K562 (cell line): ENCODE data around the gene RARRES2. TPM values are rescaled to one million over a fixed set of nuclear protein-coding genes. Genes with fewer than 3 reads are reported as not detected.

Experiments used
- CBFB ChIP-seq: sonication (generic); formaldehyde crosslinking; IDR thresholded peaks from 2 replicates; pipeline ENCODE4 v1.4.0; 2020; ENCODE audit warnings: mild to moderate bottlenecking, missing genetic modification reagents
- CREB3 ChIP-seq: fragments of 450-650 bp; conservative IDR thresholded peaks from 2 replicates; pipeline ENCODE4 v1.6.1; 2016; ENCODE audit warnings: missing genetic modification characterization, low read depth, mild to moderate bottlenecking, missing compliant biosample characterization, moderate library complexity
- ETS1 ChIP-seq: conservative IDR thresholded peaks from 2 replicates; pipeline ENCODE4 v1.6.1; 2011; ENCODE audit warnings: low read depth, mild to moderate bottlenecking, low read length; ENCODE audit not compliant: control insufficient read depth
- ETV1 ChIP-seq: fragments of 450-650 bp; conservative IDR thresholded peaks from 2 replicates; pipeline ENCODE4 v1.6.1; 2016; ENCODE audit warnings: missing genetic modification characterization, control low read depth, low read depth, missing compliant biosample characterization
- FUS ChIP-seq: fragments of 200-400 bp; formaldehyde crosslinking; optimal IDR thresholded peaks from 2 replicates; pipeline ENCODE3; 2017; ENCODE audit warnings: low read depth, low read length
- HDAC1 ChIP-seq, 2 experiments: fragments of 450-650 bp; IDR thresholded peaks; 2 replicates each; pipeline ENCODE4 v1.6.1; 2016 to 2017; ENCODE audit warnings: inconsistent platforms in 1 of 2, mild to moderate bottlenecking in 1 of 2, moderate library complexity in 1 of 2
- ILK ChIP-seq: fragments of 450-650 bp; IDR thresholded peaks from 2 replicates; pipeline ENCODE4 v1.6.1; 2016; ENCODE audit warnings: missing genetic modification characterization, low read depth, mild to moderate bottlenecking, missing compliant biosample characterization, moderate library complexity, borderline replicate concordance
- KDM1A ChIP-seq, 2 experiments: fragments of 450-650 bp; IDR thresholded peaks; 2 replicates each; pipeline ENCODE4 v1.6.1; 2016; ENCODE audit warnings: mild to moderate bottlenecking in 2 of 2
- KLF13 ChIP-seq: fragments of 450-650 bp; IDR thresholded peaks from 2 replicates; pipeline ENCODE4 v1.6.1; 2016; ENCODE audit warnings: missing genetic modification characterization, low read depth, mild to moderate bottlenecking, missing compliant biosample characterization, moderate library complexity, borderline replicate concordance
- MAX ChIP-seq: sonication (generic); formaldehyde crosslinking; IDR thresholded peaks from 2 replicates; pipeline ENCODE4 v1.9.0; 2022; ENCODE audit warnings: mild to moderate bottlenecking, missing genetic modification reagents
- MEIS2 ChIP-seq: fragments of 450-650 bp; IDR thresholded peaks from 2 replicates; pipeline ENCODE4 v1.6.1; 2014; ENCODE audit warnings: mild to moderate bottlenecking; ENCODE audit not compliant: partially characterized antibody
- PRDM10 ChIP-seq: fragments of 450-650 bp; IDR thresholded peaks from 2 replicates; pipeline ENCODE4 v1.6.1; 2018; ENCODE audit not compliant: partially characterized antibody
- PRMT5 ChIP-seq: sonication (generic); formaldehyde crosslinking; IDR thresholded peaks from 2 replicates; pipeline ENCODE4 v1.5.0; 2020; ENCODE audit warnings: missing genetic modification reagents
- RBM34 ChIP-seq: fragments of 200-400 bp; formaldehyde crosslinking; IDR thresholded peaks from 2 replicates; pipeline ENCODE4 v1.6.1; 2018; ENCODE audit warnings: low read length, borderline replicate concordance; ENCODE audit not compliant: insufficient read depth
- RBM39 ChIP-seq: fragments of 200-400 bp; formaldehyde crosslinking; optimal IDR thresholded peaks from 2 replicates; pipeline ENCODE3; 2018; ENCODE audit warnings: low read depth, low read length
- SREBF2 ChIP-seq: sonication (generic); formaldehyde crosslinking; IDR thresholded peaks from 2 replicates; pipeline ENCODE4 v1.4.0; 2020; ENCODE audit warnings: mild to moderate bottlenecking, missing genetic modification reagents
- STAT5A ChIP-seq: IDR thresholded peaks from 2 replicates; pipeline ENCODE4 v1.6.1; 2012; ENCODE audit warnings: low read length, inconsistent platforms, borderline replicate concordance
- TFAP4 ChIP-seq: sonication (generic); formaldehyde crosslinking; IDR thresholded peaks from 2 replicates; pipeline ENCODE4 v1.8.0; 2022; ENCODE audit warnings: missing genetic modification reagents, mild to moderate bottlenecking, moderate library complexity, borderline replicate concordance
- ZNF253 ChIP-seq: fragments of 250-450 bp; sonication (Bioruptor Pico); conservative IDR thresholded peaks from 2 replicates; pipeline ENCODE4 v1.6.1; 2021; ENCODE audit warnings: mild to moderate bottlenecking
- ZNF274 ChIP-seq: IDR thresholded peaks from 2 replicates; pipeline ENCODE4 v1.6.1; 2011; ENCODE audit warnings: low read depth, mild to moderate bottlenecking, low read length, moderate library complexity, borderline replicate concordance
- ZNF444 ChIP-seq: fragments of 250-450 bp; sonication (Bioruptor Pico); IDR thresholded peaks from 2 replicates; pipeline ENCODE4 v1.4.0; 2020; ENCODE audit warnings: mild to moderate bottlenecking, moderate library complexity
- polyA plus RNA-seq, 8 experiments: library from polyadenylated mRNA; depleted of rRNA in 4 of 8; stranded (reverse) in 5 of 8; unstranded in 3 of 8; fragments of >200 nt; fragmentation: Nextera tagmentation in 2 of 8; fragmentation: Illumina TruSeq in 1 of 8; extraction: Ambion mirVana in 2 of 8; extraction: Trizol in 1 of 8; gene quantifications; 2 replicates each; pipeline versions ENCODE4 v1.2.1 to v1.2.3, GENCODE V29; 2011 to 2014; ENCODE audit warnings: inconsistent platforms in 1 of 8, missing spikeins in 1 of 8
- total RNA-seq, 7 experiments: library from RNA; depleted of rRNA in 6 of 7; stranded (reverse); fragments of >200 nt in 6 of 7; fragmentation: Illumina TruSeq in 2 of 7; extraction: Trizol in 2 of 7; gene quantifications; 2 replicates each; pipeline versions ENCODE4 v1.2.1 to v1.2.3, GENCODE V29; 2011 to 2021; ENCODE audit warnings: low replicate concordance in 1 of 7

The RARRES2 gene
- total and polyA plus RNA-seq, 9 of the 15 experiments (the other 6 are each of a cell fraction or from before 2014, with no cell fraction given), result 0.11 to 1.7 (median 0.23) TPM; not detected in 6

GRCh38 chr7:150314639-150315239, 26.7 kb downstream of the RARRES2 start (continued):
- TF ChIP-seq KLF13 (no peak), RBM39 (no peak), MEIS2 (no peak), PRDM10 (no peak), STAT5A (no peak), FUS (no peak), MAX (CRISPR knock-in tag) (no peak), CBFB (CRISPR knock-in tag) (no peak), SREBF2 (CRISPR knock-in tag) (no peak), ETV1 (tag) (no peak), ZNF444 (CRISPR knock-in tag) (no peak), CREB3 (tag) (no peak), ZNF274 (peak; percentile 59; the same call in 1 of the 2 replicates), ETS1 (no peak), HDAC1 (IDR thresholded peaks at IDR 0.05) (no peak), ZNF253 (CRISPR knock-in tag) (no peak), KDM1A (IDR thresholded peaks at IDR 0.05) (no peak), PRMT5 (no peak), TFAP4 (CRISPR knock-in tag) (0 out of 2 replicates have a peak, but pooled peaks have one; percentile 26), RBM34 (no peak), ILK (tag) (no peak)
